Chondrocyte (in vitro differentiated cells): ENCODE measurements around the gene ACTL6A. TPM values are rescaled to one million over a fixed set of nuclear protein-coding genes. Genes with fewer than 3 reads are reported as not detected.

Experiments
- DNase-seq: peaks from one replicate; pipeline ENCODE4 v3.0.0; 2021; ENCODE audit warnings: mixed read lengths, low spot score
- H3K27ac Mint-ChIP-seq: one replicate; pipeline ENCODE4 v1.8.0; 2021; ENCODE audit warnings: mild to moderate bottlenecking, moderate library complexity, mixed read lengths; ENCODE audit not compliant: unreplicated experiment
- H3K27me3 Mint-ChIP-seq: 2 replicates; pipeline ENCODE4 v1.8.0; 2021; ENCODE audit warnings: low read depth, mixed read lengths
- H3K36me3 Mint-ChIP-seq: 2 replicates; pipeline ENCODE4 v1.8.0; 2021; ENCODE audit warnings: low read depth, mixed read lengths
- H3K4me1 Mint-ChIP-seq: 2 replicates; pipeline ENCODE4 v1.8.0; 2021; ENCODE audit warnings: low read depth, mild to moderate bottlenecking, mixed read lengths
- H3K4me3 Mint-ChIP-seq: one replicate; pipeline ENCODE4 v1.8.0; 2021; ENCODE audit warnings: mild to moderate bottlenecking, moderate library complexity, mixed read lengths; ENCODE audit not compliant: unreplicated experiment
- H3K9me3 Mint-ChIP-seq: 2 replicates; pipeline ENCODE4 v1.8.0; 2021; ENCODE audit warnings: low read depth, mixed read lengths
- CTCF ChIP-seq: fragments of 200-600 bp; sonication (generic); IDR thresholded peaks from 2 replicates; pipeline ENCODE4 v1.5.0; 2021; ENCODE audit warnings: antibody characterized with exemption, mild to moderate bottlenecking, moderate library complexity
- total RNA-seq: library from RNA; stranded (reverse); gene quantifications from 3 replicates; pipeline ENCODE4 v1.2.1, GENCODE V29; 2021

Gene ACTL6A
- total RNA-seq, 1 donor from 2014 or later, result 37.4 TPM

- TF ChIP-seq CTCF, result no peak
- H3K27me3 Mint-ChIP-seq, result no peaks in the 10 kb centered on the region
- no peak for DNase-seq
- no peaks in the 10 kb centered on the region for H3K9me3 Mint-ChIP-seq
- no peak overlapping the region for H3K4me3 Mint-ChIP-seq
- peaks cover 16% of the 10 kb centered on the region for H3K4me1 Mint-ChIP-seq
- H3K36me3 Mint-ChIP-seq, result no peaks in the 10 kb centered on the region
- H3K27ac Mint-ChIP-seq, result no peak overlapping the region
These were observed 34.0 kb upstream of the ACTL6A start for GRCh38 chr3:179528772-179529171.

- H3K4me3 Mint-ChIP-seq, result no peak overlapping the region
- DNase-seq, result no peak
- no peaks in the 10 kb centered on the region for H3K36me3 Mint-ChIP-seq
- H3K9me3 Mint-ChIP-seq, result no peaks in the 10 kb centered on the region
- no peaks in the 10 kb centered on the region for H3K27me3 Mint-ChIP-seq
- no peak overlapping the region for H3K27ac Mint-ChIP-seq
- no peak for TF ChIP-seq CTCF
- H3K4me1 Mint-ChIP-seq, result peaks cover 11% of the 10 kb centered on the region
These were observed 31.1 kb upstream of the ACTL6A start for GRCh38 chr3:179531576-179531975.

- no peak overlapping the region for H3K27ac Mint-ChIP-seq
- H3K9me3 Mint-ChIP-seq, result no peaks in the 10 kb centered on the region
- no peaks in the 10 kb centered on the region for H3K36me3 Mint-ChIP-seq
- TF ChIP-seq CTCF, result no peak
- no peak overlapping the region for H3K4me3 Mint-ChIP-seq
- DNase-seq, result no peak
- no peaks in the 10 kb centered on the region for H3K4me1 Mint-ChIP-seq
- no peaks in the 10 kb centered on the region for H3K27me3 Mint-ChIP-seq
These were observed 29.5 kb upstream of the ACTL6A start for GRCh38 chr3:179533274-179533673.

GRCh38 chr3:179536256-179536655 is 26.5 kb upstream of the ACTL6A start:
- H3K4me3 Mint-ChIP-seq, result no peak overlapping the region
- H3K9me3 Mint-ChIP-seq, result no peaks in the 10 kb centered on the region
- H3K27me3 Mint-ChIP-seq, result no peaks in the 10 kb centered on the region
- no peaks in the 10 kb centered on the region for H3K4me1 Mint-ChIP-seq
- H3K36me3 Mint-ChIP-seq, result no peaks in the 10 kb centered on the region
- no peak overlapping the region for H3K27ac Mint-ChIP-seq
- TF ChIP-seq CTCF, result no peak
- DNase-seq, result no peak

GRCh38 chr3:179541094-179541493 is 21.6 kb upstream of the ACTL6A start:
- Mint-ChIP-seq H3K27me3 (no peaks in the 10 kb centered on the region), H3K9me3 (no peaks in the 10 kb centered on the region), H3K4me3 (no peak overlapping the region), H3K4me1 (peaks cover 3% of the 10 kb centered on the region), H3K36me3 (no peaks in the 10 kb centered on the region), H3K27ac (no peak overlapping the region)
- no peak for DNase-seq
- no peak for TF ChIP-seq CTCF
